IMR-90 (cell line): ENCODE results near the gene EVPL. TPM values are rescaled to one million over a fixed set of nuclear protein-coding genes. Genes with fewer than 3 reads are reported as not detected.
A peak's percentile ranks its signal among the peaks of the same experiment; 100 is the strongest.

Experiments
- ATAC-seq: fragments of 200-7000 bp; cut with Tn5 transposase; 2 replicates; pipeline ENCODE4 v1.9.1; 2020; ENCODE audit warnings: low read depth, mild to moderate bottlenecking, moderate library complexity
- BruUV-seq: library from RNA; stranded (reverse); fragments of 400-500 nt; replicated peaks from 2 replicates; lab custom pipeline; 2021; lab: Mats Ljungman, UMichigan
- CTCF ChIA-PET: fragments of 300-600 bp; formaldehyde crosslinking; extraction: SDS; loops from one replicate; lab custom pipeline; 2021; ENCODE audit warnings: antibody characterized with exemption; lab: Yijun Ruan, JAX
- POLR2A ChIA-PET: fragments of 300-600 bp; sonication (Branson Sonifier 250); formaldehyde crosslinking; loops from one replicate; lab custom pipeline; 2022; ENCODE audit warnings: antibody characterized with exemption; ENCODE audit not compliant: unreplicated experiment; lab: Charles Lee
- DNase-seq: peaks from one replicate; pipeline ENCODE4 v3.0.0; 2013
- H2AFZ ChIP-seq: replicated peaks from 2 replicates; pipeline ENCODE3; 2013; ENCODE audit warnings: low read length, mild to moderate bottlenecking; ENCODE audit not compliant: poor library complexity
- H2AK5ac ChIP-seq: 2 replicates; pipeline ENCODE4 v1.6.1; 2013; ENCODE audit warnings: low read depth, low read length, inconsistent platforms
- H2AK9ac ChIP-seq: replicated peaks from 2 replicates; pipeline ENCODE3; 2013; ENCODE audit warnings: mild to moderate bottlenecking, low read depth, low read length, moderate library complexity; ENCODE audit not compliant: poor library complexity
- H2BK120ac ChIP-seq: 2 replicates; pipeline ENCODE4 v1.6.1; 2013; ENCODE audit warnings: low read depth, low read length, inconsistent platforms
- H2BK15ac ChIP-seq: 3 replicates; pipeline ENCODE4 v1.6.1; 2013; ENCODE audit warnings: low read depth, low read length, inconsistent platforms
- H2BK20ac ChIP-seq: 2 replicates; pipeline ENCODE4 v1.6.1; 2013; ENCODE audit warnings: low read depth, mild to moderate bottlenecking, inconsistent platforms, low read length, moderate library complexity
- H2BK5ac ChIP-seq: 2 replicates; pipeline ENCODE4 v1.6.1; 2013; ENCODE audit warnings: mild to moderate bottlenecking, low read depth, low read length, inconsistent platforms; ENCODE audit not compliant: poor library complexity, severe bottlenecking
- H3K14ac ChIP-seq: replicated peaks from 2 replicates; pipeline ENCODE4 v1.6.1; 2013; ENCODE audit warnings: low read depth, low read length, inconsistent platforms
- H3K18ac ChIP-seq: 2 replicates; pipeline ENCODE4 v1.6.1; 2013; ENCODE audit warnings: low read depth, low read length, control low read depth
- H3K23ac ChIP-seq: 2 replicates; pipeline ENCODE4 v1.6.1; 2013; ENCODE audit warnings: low read depth, low read length, inconsistent platforms
- H3K27ac ChIP-seq: 2 replicates; pipeline ENCODE4 v1.5.1; 2013; ENCODE audit warnings: mild to moderate bottlenecking, control low read depth, low read length; ENCODE audit not compliant: insufficient read depth
- H3K27me3 ChIP-seq: 2 replicates; pipeline ENCODE4 v1.6.1; 2013; ENCODE audit warnings: low read length; ENCODE audit not compliant: control insufficient read depth, insufficient read depth
- H3K36me3 ChIP-seq: 2 replicates; pipeline ENCODE4 v1.6.1; 2013; ENCODE audit warnings: low read length, mixed read lengths; ENCODE audit not compliant: control insufficient read depth, insufficient read depth
- H3K4ac ChIP-seq: 2 replicates; pipeline ENCODE4 v1.6.1; 2013; ENCODE audit warnings: low read depth, low read length, inconsistent platforms
- H3K4me1 ChIP-seq: 2 replicates; pipeline ENCODE4 v1.6.1; 2013; ENCODE audit warnings: low read length, mixed read lengths; ENCODE audit not compliant: control insufficient read depth, insufficient read depth
- H3K4me2 ChIP-seq: 2 replicates; pipeline ENCODE4 v1.6.1; 2013; ENCODE audit warnings: low read depth, mild to moderate bottlenecking, control low read depth, low read length, moderate library complexity
- H3K4me3 ChIP-seq: 2 replicates; pipeline ENCODE4 v1.5.1; 2013; ENCODE audit warnings: low read depth, mild to moderate bottlenecking, control low read depth, low read length, moderate library complexity; ENCODE audit not compliant: insufficient read depth
- H3K56ac ChIP-seq: 2 replicates; pipeline ENCODE4 v1.6.1; 2013; ENCODE audit warnings: low read length, inconsistent platforms; ENCODE audit not compliant: insufficient read depth; ENCODE audit errors: extremely low read depth
- H3K79me1 ChIP-seq, 2 experiments: 2 replicates each; pipeline ENCODE4 v1.6.1; 2013; ENCODE audit warnings: low read length in 2 of 2, inconsistent platforms in 1 of 2, low read depth in 1 of 2
- H3K9ac ChIP-seq: 2 replicates; pipeline ENCODE4 v1.6.1; 2013; ENCODE audit warnings: low read depth, low read length, control low read depth
- H3K9me1 ChIP-seq: 2 replicates; pipeline ENCODE4 v1.6.1; 2013; ENCODE audit warnings: low read length, inconsistent platforms; ENCODE audit not compliant: insufficient read depth
- H3K9me3 ChIP-seq: 2 replicates; pipeline ENCODE4 v1.6.1; 2013; ENCODE audit warnings: low read length; ENCODE audit not compliant: control insufficient read depth, insufficient read depth
- H4K20me1 ChIP-seq: 2 replicates; pipeline ENCODE4 v1.6.1; 2013; ENCODE audit warnings: low read length, inconsistent platforms; ENCODE audit not compliant: insufficient read depth
- H4K5ac ChIP-seq: 2 replicates; pipeline ENCODE4 v1.6.1; 2013; ENCODE audit warnings: mild to moderate bottlenecking, low read depth, low read length, control low read depth
- H4K8ac ChIP-seq, 2 experiments: 2 replicates each; pipeline ENCODE4 v1.6.1; 2013; ENCODE audit warnings: low read depth in 2 of 2, low read length in 2 of 2, control low read depth in 1 of 2, inconsistent platforms in 1 of 2
- H4K91ac ChIP-seq: 2 replicates; pipeline ENCODE4 v1.6.1; 2013; ENCODE audit warnings: low read depth, low read length, inconsistent platforms; ENCODE audit not compliant: insufficient read depth
- BHLHE40 ChIP-seq: fragments of 150-350 bp; IDR thresholded peaks from 2 replicates; pipeline ENCODE4 v1.6.1; 2016; ENCODE audit warnings: mild to moderate bottlenecking, low read depth, low read length
- CEBPB ChIP-seq: IDR thresholded peaks from 2 replicates; pipeline ENCODE4 v1.6.1; 2012; ENCODE audit warnings: low read depth, low read length, improper control_type of control experiment
- CHD1 ChIP-seq: IDR thresholded peaks from 2 replicates; pipeline ENCODE4 v1.6.1; 2012; ENCODE audit warnings: low read depth, low read length, improper control_type of control experiment
- FOS ChIP-seq: fragments of 150-350 bp; IDR thresholded peaks from 2 replicates; pipeline ENCODE4 v1.6.1; 2016; ENCODE audit warnings: low read depth, low read length
- MAFK ChIP-seq: IDR thresholded peaks from 2 replicates; pipeline ENCODE4 v1.6.1; 2012; ENCODE audit warnings: low read depth, low read length, improper control_type of control experiment
- MXI1 ChIP-seq: IDR thresholded peaks from 2 replicates; pipeline ENCODE4 v1.6.1; 2012; ENCODE audit warnings: low read depth, mild to moderate bottlenecking, low read length, moderate library complexity, borderline replicate concordance
- NFE2L2 ChIP-seq: fragments of 150-350 bp; IDR thresholded peaks from 2 replicates; pipeline ENCODE4 v1.6.1; 2016; ENCODE audit warnings: low read depth, mild to moderate bottlenecking, low read length
- POLR2A ChIP-seq: IDR thresholded peaks from 2 replicates; pipeline ENCODE4 v1.6.1; 2012; ENCODE audit warnings: mild to moderate bottlenecking, low read depth, low read length
- RAD21 ChIP-seq: IDR thresholded peaks from 2 replicates; pipeline ENCODE4 v1.6.1; 2012; ENCODE audit warnings: low read length, improper control_type of control experiment
- RCOR1 ChIP-seq: IDR thresholded peaks from 2 replicates; pipeline ENCODE4 v1.6.1; 2012; ENCODE audit warnings: mild to moderate bottlenecking, low read length, improper control_type of control experiment; ENCODE audit not compliant: insufficient replicate concordance
- RFX5 ChIP-seq: IDR thresholded peaks from 2 replicates; pipeline ENCODE4 v1.8.0; 2012; ENCODE audit warnings: low read depth, mild to moderate bottlenecking, low read length, moderate library complexity
- SMC3 ChIP-seq: fragments of 150-350 bp; IDR thresholded peaks from 2 replicates; pipeline ENCODE4 v1.6.1; 2016; ENCODE audit warnings: low read depth, mild to moderate bottlenecking, antibody characterized with exemption, low read length, moderate library complexity
- USF2 ChIP-seq: fragments of 150-350 bp; IDR thresholded peaks from 2 replicates; pipeline ENCODE4 v1.6.1; 2017; ENCODE audit warnings: mild to moderate bottlenecking, antibody characterized with exemption, low read length, low read depth
- WGBS, 2 experiments: methylation state at CpG; one replicate each; pipeline versions ENCODE4 v1.1.5 to v1.1.7; 2013; ENCODE audit warnings: missing lambda C conversion rate in 2 of 2; ENCODE audit not compliant: insufficient read length in 1 of 2; ENCODE audit errors: extremely low coverage in 2 of 2; 5-methylcytosine and 5-hydroxymethylcytosine counted together
- dilution Hi-C: fragments of 300-500 bp; cut with HindIII; formaldehyde crosslinking; loops from one replicate; pipeline ENCODE4 v1.14.3; 2018; ENCODE audit warnings: low sequenced_read_pairs; ENCODE audit not compliant: unreplicated experiment
- in situ Hi-C: fragments of 300-500 bp; cut with MboI; formaldehyde crosslinking; loops from 3 replicates; pipeline ENCODE4 v1.14.3; 2019; ENCODE audit warnings: low sequenced_read_pairs, inconsistent platforms, mixed read lengths
- intact Hi-C: fragments of 100-400 bp; cut with micrococcal nuclease; formaldehyde crosslinking; loops from 2 replicates; pipeline ENCODE4 v1.10.0; 2022
- polyA plus RNA-seq, 3 experiments: library from polyadenylated mRNA; depleted of rRNA; stranded (reverse); fragments of >200 nt; gene quantifications; 2 replicates each; pipeline ENCODE4 v1.2.3, GENCODE V29; 2012; ENCODE audit warnings: low replicate concordance in 1 of 3
- total RNA-seq: library from RNA; depleted of rRNA; stranded (reverse); fragments of >200 nt; gene quantifications from 2 replicates; pipeline ENCODE4 v1.2.3, GENCODE V29; 2012
- TF ChIP-seq, protein P1 (sequence below): conservative IDR thresholded peaks from 2 replicates; pipeline ENCODE4 v1.5.1; 2012; ENCODE audit warnings: mild to moderate bottlenecking, low read depth, low read length, improper control_type of control experiment

The EVPL gene
- total and polyA plus RNA-seq, 2 of the 4 experiments (the other 2 are of a cell fraction), result not detected

GRCh38 chr17:75970011-75970523, 57.0 kb downstream of the EVPL start:
- Histone ChIP-seq H3K27ac (no peak overlapping the region), H2BK15ac (no peak overlapping the region), H3K56ac (no peak overlapping the region), H3K4me3 (no peak overlapping the region), H2AFZ (no peak overlapping the region), H3K9ac (no peak overlapping the region), H2BK120ac (no peak overlapping the region), H3K36me3 (peaks cover 13% of the 10 kb centered on the region), H4K91ac (no peak overlapping the region), H3K4ac (no peak overlapping the region), H3K14ac (no peak overlapping the region), H3K9me1 (no peaks in the 10 kb centered on the region), H3K4me2 (no peak overlapping the region), H2AK9ac (no peak overlapping the region), H3K23ac (no peak overlapping the region), H2BK20ac (no peak overlapping the region), H3K27me3 (no peaks in the 10 kb centered on the region), H4K8ac (no peak overlapping the region), H2AK5ac (no peak overlapping the region), H2BK5ac (no peak overlapping the region), H3K18ac (no peak overlapping the region), H4K5ac (no peak overlapping the region), H3K9me3 (no peaks in the 10 kb centered on the region), H4K20me1 (peaks cover 13% of the 10 kb centered on the region; the same call in 1 of the 2 replicates), H3K79me1 (peaks cover 12 to 43% of the 10 kb centered on the region in 2 experiments), H3K4me1 (0 out of 2 replicates have a peak, but pooled peaks cover 1% of the 10 kb centered on the region)
- ATAC-seq (no peak), DNase-seq (peak; percentile 15)
- in situ Hi-C loops, result no loop called here
- 75% methylated on average over 1 of the region's 4 CpGs; no CpG with 5 or more reads in 1 of the 2 experiments for WGBS, 2 experiments
- POLR2A ChIA-PET, result interaction anchor here (0.6 kb wide), 1 partner anchor 10 kb away, joined by 4 read pairs; no protein-coding TSS in a partner anchor
- TF ChIP-seq CHD1 (no peak), FOS (no peak), CEBPB (no peak), BHLHE40 (no peak), MXI1 (no peak), USF2 (no peak), RFX5 (no peak), SMC3 (no peak), POLR2A (no peak), NFE2L2 (no peak), MAFK (no peak), RAD21 (no peak), RCOR1 (no peak)
- TF ChIP-seq, protein P1, sequence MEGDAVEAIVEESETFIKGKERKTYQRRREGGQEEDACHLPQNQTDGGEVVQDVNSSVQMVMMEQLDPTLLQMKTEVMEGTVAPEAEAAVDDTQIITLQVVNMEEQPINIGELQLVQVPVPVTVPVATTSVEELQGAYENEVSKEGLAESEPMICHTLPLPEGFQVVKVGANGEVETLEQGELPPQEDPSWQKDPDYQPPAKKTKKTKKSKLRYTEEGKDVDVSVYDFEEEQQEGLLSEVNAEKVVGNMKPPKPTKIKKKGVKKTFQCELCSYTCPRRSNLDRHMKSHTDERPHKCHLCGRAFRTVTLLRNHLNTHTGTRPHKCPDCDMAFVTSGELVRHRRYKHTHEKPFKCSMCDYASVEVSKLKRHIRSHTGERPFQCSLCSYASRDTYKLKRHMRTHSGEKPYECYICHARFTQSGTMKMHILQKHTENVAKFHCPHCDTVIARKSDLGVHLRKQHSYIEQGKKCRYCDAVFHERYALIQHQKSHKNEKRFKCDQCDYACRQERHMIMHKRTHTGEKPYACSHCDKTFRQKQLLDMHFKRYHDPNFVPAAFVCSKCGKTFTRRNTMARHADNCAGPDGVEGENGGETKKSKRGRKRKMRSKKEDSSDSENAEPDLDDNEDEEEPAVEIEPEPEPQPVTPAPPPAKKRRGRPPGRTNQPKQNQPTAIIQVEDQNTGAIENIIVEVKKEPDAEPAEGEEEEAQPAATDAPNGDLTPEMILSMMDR, result no peak
- no TSS peak for BruUV-seq
- CTCF ChIA-PET, result interaction anchor here (0.6 kb wide), 1 partner anchor 61 kb away, joined by 3 read pairs; no protein-coding TSS in a partner anchor
- intact Hi-C loops, result no loop called here
- dilution Hi-C loops, result no loop called here
